LNCaP clone FGC (cell line): ENCODE results near the gene TMEM87B.

ENCODE experiments used
- DNase-seq: peaks from one replicate; pipeline ENCODE4 v3.0.0-alpha.2; 2011; ENCODE audit warnings: low read depth
- H3K4me3 ChIP-seq: 2 replicates; pipeline ENCODE4 v1.5.1; 2011; ENCODE audit warnings: mild to moderate bottlenecking, low read depth, low read length, control low read depth
- TF ChIP-seq, protein P1 (sequence below): IDR thresholded peaks from 2 replicates; pipeline ENCODE4 v1.5.1; 2012; ENCODE audit warnings: mild to moderate bottlenecking; ENCODE audit not compliant: control insufficient read depth, insufficient read depth; ENCODE audit errors: extremely low read depth

Gene TMEM87B

GRCh38 chr2:112053917-112054846 is 887 bp upstream of the TMEM87B start:
- TF ChIP-seq, protein P1, sequence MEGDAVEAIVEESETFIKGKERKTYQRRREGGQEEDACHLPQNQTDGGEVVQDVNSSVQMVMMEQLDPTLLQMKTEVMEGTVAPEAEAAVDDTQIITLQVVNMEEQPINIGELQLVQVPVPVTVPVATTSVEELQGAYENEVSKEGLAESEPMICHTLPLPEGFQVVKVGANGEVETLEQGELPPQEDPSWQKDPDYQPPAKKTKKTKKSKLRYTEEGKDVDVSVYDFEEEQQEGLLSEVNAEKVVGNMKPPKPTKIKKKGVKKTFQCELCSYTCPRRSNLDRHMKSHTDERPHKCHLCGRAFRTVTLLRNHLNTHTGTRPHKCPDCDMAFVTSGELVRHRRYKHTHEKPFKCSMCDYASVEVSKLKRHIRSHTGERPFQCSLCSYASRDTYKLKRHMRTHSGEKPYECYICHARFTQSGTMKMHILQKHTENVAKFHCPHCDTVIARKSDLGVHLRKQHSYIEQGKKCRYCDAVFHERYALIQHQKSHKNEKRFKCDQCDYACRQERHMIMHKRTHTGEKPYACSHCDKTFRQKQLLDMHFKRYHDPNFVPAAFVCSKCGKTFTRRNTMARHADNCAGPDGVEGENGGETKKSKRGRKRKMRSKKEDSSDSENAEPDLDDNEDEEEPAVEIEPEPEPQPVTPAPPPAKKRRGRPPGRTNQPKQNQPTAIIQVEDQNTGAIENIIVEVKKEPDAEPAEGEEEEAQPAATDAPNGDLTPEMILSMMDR, result no peak
- peak; percentile 65 for DNase-seq
- H3K4me3 ChIP-seq, result peak overlapping the region; percentile 56

GRCh38 chr2:112055730-112056625 is 909 bp downstream of the TMEM87B start:
- peak; percentile 58 for DNase-seq
- TF ChIP-seq, protein P1, result no peak
- H3K4me3 ChIP-seq, result peak overlapping the region; percentile 91

DNA sequence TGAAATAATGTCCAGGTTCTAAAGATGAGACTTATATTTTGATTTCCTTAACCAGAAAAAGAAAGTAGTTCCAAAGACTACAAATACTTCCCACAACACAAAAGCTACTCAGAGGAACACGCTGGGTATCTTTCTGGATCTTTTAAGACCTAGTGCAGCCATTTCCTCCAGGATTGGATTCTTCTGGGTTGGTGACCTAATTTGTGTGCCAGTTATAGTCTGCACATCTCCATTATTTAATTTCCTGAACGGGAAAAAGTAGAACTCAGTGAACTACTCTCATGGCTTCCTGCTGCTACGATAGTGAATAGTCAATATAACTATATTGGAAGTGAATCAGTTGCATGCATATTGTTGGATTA is 1.5 kb downstream of the TMEM87B start:
- TF ChIP-seq, protein P1, result no peak
- no peak for DNase-seq
- H3K4me3 ChIP-seq, result peak overlapping the region; percentile 91

GRCh38 chr2:112059671-112060070 is 4.6 kb downstream of the TMEM87B start:
- H3K4me3 ChIP-seq, result no peak overlapping the region
- TF ChIP-seq, protein P1, result no peak

DNA sequence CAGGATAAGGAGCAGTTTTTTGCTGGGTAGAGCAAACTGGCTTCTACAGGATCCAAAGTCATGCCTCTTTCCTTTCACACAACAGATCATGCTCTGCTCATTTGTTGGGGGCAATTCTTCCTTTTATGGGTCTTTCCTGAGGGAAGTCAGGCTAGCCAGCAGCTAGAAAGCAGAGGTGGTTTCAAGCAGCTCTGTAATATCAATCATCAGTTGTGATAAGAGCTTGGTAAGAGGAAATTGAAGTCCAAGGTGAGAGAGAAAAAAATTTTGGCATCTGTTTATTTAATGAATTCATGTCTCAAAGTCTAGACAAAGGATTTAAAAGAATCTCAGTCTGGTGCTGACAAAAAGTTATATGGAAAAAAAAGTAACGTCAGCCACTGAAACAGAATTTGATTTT is 6.2 kb downstream of the TMEM87B start:
- no peak overlapping the region for H3K4me3 ChIP-seq
- no peak for DNase-seq
- TF ChIP-seq, protein P1, result no peak

More at GRCh38 chr2:112059671-112060070, 4.6 kb downstream of the TMEM87B start:
- DNase-seq, result no peak

DNA sequence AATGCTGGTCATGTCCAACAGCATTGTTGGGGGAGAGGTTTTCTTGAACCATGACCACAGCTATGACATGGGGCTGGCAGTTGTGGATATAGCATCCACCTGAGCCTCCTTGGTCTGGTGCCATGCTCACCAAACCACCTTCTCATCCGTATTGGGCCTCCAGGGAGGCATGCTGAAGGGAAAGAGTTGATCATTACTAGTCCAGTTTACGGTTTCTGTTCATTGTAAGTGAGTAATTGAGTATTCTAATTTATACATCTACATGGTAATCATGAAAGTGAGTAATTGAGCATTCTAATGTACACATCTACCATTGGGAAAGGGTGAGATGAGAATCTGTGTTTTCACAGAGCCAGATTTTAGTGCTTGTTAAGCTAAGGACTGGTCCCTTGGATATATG is 6.8 kb downstream of the TMEM87B start:
- TF ChIP-seq, protein P1, result no peak
- DNase-seq, result no peak
- H3K4me3 ChIP-seq, result no peak overlapping the region
